GM20000 (cell line): ENCODE measurements around the gene MECP2.

Experiments used
- DNase-seq: peaks from one replicate; pipeline ENCODE4 v3.0.0; 2012; ENCODE audit warnings: low spot score
- TF ChIP-seq, protein P1 (sequence below): IDR thresholded peaks from 2 replicates; pipeline ENCODE4 v1.5.1; 2012; ENCODE audit warnings: mild to moderate bottlenecking, control low read depth; ENCODE audit errors: extremely low read depth, missing control alignments

MECP2 gene

DNA sequence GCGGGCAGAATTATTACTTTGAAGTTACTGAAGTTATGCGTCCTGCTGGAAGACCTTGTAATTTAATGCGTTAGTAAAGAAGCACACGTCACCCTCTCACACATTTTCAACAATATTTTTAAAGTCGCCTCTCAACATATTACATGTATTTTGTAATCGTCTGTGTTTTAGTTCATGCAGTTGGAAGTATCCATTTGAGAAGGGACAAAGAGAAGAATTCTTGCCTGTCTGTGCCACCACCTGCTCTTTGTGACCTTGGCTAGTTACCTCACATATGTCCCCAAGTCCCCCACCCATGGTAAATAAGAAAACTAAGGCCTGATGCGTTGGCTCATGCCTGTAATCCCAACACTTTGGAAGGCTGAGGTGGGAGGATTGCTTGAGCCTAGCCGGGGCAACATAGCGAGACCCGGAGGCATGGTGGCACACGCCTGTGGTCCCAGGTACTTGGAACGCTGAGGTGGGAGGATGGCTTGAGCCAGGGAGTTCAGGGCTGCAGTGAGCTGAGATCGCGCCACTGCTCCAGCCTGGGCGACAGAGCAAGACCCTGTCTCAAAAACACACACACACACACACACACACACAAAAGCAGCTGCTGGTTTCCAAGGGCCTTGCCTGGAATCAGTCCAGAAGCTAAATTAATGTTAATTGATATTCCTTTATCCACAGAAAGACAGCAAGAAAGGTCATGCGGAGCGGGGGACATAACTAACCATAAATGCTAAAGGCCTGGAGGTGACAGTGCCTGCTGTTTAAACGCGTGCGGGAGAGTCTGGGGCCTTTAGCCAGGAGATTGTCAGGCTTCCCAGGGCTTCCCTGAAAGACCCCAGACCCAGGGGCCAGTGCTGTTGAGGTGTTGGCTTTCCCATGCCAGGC lies 124.2 kb downstream of the MECP2 start:
- TF ChIP-seq, protein P1, sequence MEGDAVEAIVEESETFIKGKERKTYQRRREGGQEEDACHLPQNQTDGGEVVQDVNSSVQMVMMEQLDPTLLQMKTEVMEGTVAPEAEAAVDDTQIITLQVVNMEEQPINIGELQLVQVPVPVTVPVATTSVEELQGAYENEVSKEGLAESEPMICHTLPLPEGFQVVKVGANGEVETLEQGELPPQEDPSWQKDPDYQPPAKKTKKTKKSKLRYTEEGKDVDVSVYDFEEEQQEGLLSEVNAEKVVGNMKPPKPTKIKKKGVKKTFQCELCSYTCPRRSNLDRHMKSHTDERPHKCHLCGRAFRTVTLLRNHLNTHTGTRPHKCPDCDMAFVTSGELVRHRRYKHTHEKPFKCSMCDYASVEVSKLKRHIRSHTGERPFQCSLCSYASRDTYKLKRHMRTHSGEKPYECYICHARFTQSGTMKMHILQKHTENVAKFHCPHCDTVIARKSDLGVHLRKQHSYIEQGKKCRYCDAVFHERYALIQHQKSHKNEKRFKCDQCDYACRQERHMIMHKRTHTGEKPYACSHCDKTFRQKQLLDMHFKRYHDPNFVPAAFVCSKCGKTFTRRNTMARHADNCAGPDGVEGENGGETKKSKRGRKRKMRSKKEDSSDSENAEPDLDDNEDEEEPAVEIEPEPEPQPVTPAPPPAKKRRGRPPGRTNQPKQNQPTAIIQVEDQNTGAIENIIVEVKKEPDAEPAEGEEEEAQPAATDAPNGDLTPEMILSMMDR, result no peak
- no peak for DNase-seq

DNA sequence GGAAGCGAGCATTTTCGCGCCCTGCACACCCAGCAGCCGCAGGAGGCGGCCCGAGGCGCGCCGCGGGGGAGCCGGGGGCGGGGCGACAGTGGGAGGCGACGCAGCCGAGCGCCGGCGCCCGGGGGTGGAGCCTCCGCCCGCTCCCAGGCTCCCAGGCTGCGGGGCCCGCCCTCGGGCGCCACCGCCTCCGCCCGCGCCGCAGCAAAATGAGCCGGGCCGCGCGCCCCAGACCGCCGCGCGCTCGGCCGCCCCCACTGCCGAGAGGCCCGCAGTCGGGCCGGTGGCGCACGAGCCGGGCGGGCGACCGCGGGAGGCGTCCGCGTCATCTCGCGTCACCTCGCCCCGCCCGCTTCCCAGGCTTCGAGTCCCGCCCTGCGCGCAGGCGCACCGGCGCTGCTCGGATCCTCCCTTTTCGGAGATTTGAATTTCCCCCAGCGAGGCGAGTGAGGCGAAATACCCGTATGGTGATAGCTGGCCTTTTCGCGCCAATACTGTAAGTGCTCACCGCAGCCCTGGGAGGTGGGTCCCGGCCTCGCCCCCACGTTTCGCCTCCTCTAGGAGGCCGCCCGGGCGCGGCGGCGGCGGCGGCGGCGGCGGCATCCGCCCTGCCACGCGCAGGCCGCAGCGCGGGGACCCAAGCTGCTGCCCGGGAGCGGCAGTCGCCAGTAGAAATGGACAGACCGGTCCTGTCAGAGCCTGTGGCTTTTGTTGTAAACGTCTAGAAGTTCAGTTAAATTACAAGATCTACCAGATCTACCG lies 125.0 kb downstream of the MECP2 start, which contains the start of gene TMEM187:
Gene TMEM187 (plus strand): TSS at position 387 of the 759 bp plus-strand sequence. CDS start 9,309 bp downstream, outside the sequence.
- peak; percentile 93 for DNase-seq
- TF ChIP-seq, protein P1, result no peak
